Ovary (tissue), 3 donors: Measurements from ENCODE around the gene ZNHIT6.

Experiments
- EP300 ChIP-seq: sonication (generic); formaldehyde crosslinking; IDR thresholded peaks from one replicate; pipeline ENCODE4 v1.6.1; 2017; ENCODE audit warnings: antibody characterized with exemption
- POLR2A ChIP-seq: fragments of 450-650 bp; IDR thresholded peaks from one replicate; pipeline ENCODE4 v1.6.1; 2017; ENCODE audit warnings: antibody characterized with exemption, mild to moderate bottlenecking, moderate library complexity
- TF ChIP-seq, protein P1 (sequence below), 3 donors: fragments of 450-650 bp in 2 of 3; fragments of 200-600 bp in 1 of 3; IDR thresholded peaks; one replicate each; pipeline versions ENCODE4 v1.5.1 to v1.8.0; 2016 to 2022; ENCODE audit warnings: antibody characterized with exemption in 3 of 3, mild to moderate bottlenecking in 1 of 3
- donor health status: DM: no; HTN: no; CAD: no.

DNA sequence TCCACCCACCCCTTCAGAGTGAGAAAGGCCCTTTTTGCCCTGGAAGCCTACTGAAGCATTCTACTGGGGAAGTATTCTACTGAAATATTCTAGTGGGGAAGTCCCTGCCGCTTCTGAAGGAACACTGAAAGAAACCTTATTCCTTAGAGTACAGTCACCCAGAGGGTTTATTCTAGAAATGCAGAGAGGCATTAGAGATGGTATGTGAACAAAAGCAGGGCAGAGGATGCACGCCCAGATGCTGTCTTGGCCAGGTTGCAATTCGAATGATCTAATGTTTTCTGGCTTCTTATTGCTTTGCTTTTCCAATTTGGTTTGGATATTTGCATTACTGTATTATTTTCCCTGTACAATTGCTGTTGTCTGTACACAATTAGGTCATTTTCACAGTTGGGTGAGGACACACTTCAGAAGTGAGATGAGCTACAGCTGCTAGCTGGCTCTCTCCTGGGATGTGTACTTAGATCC, 90.6 kb downstream of the ZNHIT6 start:
- TF ChIP-seq, protein P1, sequence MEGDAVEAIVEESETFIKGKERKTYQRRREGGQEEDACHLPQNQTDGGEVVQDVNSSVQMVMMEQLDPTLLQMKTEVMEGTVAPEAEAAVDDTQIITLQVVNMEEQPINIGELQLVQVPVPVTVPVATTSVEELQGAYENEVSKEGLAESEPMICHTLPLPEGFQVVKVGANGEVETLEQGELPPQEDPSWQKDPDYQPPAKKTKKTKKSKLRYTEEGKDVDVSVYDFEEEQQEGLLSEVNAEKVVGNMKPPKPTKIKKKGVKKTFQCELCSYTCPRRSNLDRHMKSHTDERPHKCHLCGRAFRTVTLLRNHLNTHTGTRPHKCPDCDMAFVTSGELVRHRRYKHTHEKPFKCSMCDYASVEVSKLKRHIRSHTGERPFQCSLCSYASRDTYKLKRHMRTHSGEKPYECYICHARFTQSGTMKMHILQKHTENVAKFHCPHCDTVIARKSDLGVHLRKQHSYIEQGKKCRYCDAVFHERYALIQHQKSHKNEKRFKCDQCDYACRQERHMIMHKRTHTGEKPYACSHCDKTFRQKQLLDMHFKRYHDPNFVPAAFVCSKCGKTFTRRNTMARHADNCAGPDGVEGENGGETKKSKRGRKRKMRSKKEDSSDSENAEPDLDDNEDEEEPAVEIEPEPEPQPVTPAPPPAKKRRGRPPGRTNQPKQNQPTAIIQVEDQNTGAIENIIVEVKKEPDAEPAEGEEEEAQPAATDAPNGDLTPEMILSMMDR (IDR thresholded peaks at IDR 0.05) = no peak
- TF ChIP-seq POLR2A (no peak), EP300 (no peak)
